HG03280 (cell line): ENCODE data around the gene AMMECR1L.
A peak's percentile ranks its signal among the peaks of the same experiment; 100 is the strongest.

ENCODE experiments used
- ATAC-seq: cut with Tn5 transposase; IDR thresholded peaks from one replicate; pipeline ENCODE4 v1.9.1; 2021; ENCODE audit warnings: mild to moderate bottlenecking, moderate library complexity; ENCODE audit not compliant: unreplicated experiment

Gene AMMECR1L

DNA sequence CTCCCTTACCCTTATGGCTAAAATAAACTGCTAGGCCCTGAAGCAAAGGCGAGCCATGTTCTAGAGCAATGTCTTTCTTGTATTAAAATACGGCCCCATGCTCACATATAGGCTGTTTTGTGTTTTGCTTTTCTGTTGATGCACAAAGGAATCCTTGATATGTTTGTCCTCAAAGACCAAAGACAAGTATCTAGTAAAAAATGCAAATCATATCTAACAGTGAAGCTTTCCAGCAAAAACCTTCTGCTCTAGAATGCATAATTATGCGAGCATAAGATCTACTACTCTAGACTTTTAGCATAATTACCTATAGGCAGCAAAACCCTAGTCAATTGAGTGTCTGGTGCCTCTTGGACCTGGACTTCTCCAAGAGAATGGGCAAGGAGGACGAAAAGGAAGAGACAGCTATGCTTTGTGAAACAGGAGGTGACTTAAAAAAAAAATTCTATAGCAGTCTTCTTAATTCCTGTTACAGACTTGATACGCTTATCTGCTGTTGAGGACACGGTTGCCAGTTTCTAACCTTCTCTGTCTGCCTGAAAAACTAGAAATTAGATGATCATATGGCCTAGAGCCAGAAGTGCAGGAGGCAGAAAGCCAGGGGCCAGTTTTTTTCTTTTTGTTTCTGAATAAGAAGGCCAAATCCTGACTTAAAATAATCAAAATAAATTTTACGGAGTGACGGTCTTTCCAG, 1.5 kb upstream of the AMMECR1L start:
- no peak for ATAC-seq

DNA sequence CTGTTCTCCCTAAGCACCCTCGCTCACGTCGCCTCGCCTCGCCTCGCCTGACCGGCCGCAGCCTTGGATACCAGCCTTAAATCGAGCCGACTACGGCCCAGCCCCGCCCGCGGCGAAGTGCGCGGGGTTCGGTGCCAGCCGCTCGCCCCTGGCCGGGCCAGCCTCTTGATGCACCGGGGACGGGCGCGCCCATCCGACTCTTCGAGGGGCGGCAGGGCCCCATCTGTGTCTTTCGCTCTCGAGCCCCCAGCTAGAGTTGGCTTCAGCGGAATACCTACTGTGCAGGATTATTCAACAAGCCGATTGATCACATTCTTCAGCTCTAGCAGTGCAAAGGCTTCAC, 808 bp upstream of the AMMECR1L start:
- peak; percentile 31 for ATAC-seq

GRCh38 chr2:127884861-127885740, 655 bp downstream of the AMMECR1L start:
- peak; percentile 15 for ATAC-seq

DNA sequence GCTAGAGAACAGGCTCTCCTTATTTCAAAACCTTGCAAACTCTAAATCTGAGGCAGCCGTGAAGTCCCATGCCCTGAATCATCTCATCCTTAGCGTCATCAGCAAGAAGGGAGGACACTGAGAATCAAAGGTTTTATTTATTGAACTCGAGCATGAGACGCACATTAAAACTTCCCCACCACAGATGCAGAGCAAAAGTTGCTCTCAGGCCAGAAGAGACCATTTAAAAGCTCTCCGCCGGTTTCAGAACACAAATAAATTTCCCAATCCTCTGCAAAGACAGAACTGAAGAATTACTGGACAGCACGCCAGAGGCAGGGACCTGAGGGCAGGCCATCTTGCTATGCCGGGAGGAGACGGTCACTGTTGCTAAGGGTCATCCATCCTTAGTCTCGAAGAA, 1.3 kb downstream of the AMMECR1L start:
- no peak for ATAC-seq

DNA sequence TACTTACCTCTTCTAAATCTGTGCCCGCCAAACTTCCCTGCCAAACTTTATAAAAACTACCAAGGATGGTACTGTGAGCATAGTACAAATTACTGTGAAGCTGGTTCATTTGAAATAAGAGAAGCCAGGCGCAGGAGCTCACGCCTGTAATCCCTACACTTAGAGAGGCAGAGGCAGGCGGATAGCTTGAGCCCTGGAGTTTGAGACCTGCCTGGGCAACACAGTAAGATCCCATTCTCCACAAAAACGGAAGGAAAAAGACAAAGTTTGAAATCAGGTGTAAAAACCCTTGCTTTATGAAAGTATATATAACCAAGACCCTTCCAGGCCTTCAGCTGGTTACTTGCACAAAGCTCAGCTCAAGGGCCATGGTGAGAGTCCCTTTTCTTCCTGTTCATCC, 5.9 kb downstream of the AMMECR1L start:
- no peak for ATAC-seq

DNA sequence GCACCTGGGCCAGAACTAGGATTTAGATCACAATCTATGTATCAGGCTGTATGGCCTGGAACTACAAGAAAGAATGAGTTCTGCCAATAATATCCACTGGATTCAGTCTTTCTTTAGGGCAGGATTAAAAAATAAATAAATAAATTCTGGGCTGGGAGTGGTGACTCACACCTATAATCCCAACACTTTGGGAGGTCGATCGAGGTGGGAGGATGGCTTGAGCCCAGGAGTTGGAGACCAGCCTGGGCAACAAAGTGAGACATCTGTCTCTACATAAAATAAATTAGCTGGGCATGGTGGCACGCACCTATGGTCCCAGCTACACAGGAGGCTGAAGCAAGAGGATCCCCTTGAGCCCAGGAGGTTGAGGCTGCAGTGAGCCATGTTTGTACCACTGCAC, 8.1 kb downstream of the AMMECR1L start:
- no peak for ATAC-seq

- no peak for ATAC-seq
Measured at GRCh38 chr2:127877136-127877535, 8.6 kb downstream of the AMMECR1L start.

- ATAC-seq, result no peak
Measured at GRCh38 chr2:127874378-127875269, 11.1 kb downstream of the AMMECR1L start.

DNA sequence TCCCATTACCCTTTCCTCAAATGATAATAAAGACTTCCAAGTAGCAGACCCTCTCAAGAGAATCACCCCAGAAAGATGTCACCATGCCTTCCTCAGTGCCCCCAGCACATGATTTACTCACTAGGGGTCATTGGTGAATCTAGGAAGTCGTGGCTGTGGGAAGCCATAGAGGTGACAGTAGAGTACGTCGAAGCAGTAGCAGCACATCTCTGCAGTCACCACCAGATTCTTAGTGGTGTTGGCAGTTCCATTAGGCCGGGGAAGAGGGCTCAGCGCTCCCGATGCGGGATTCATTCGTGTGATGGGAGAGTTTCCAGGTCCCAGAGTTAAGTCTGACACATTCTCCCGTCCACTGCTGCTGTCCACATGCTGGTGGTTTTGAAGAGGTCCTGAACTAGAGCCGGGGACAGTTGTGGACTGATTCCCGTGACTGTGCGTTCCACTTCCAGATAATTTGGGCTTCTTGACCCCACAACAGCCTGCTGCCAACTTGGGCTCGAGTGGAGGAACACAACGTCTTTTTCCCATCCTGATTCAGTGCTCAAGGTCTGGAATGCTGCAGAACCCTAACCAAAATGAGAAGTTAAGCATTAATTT, 12.0 kb downstream of the AMMECR1L start:
- no peak for ATAC-seq

GRCh38 chr2:127872354-127872753, 13.4 kb downstream of the AMMECR1L start:
- no peak for ATAC-seq

GRCh38 chr2:127865926-127866325, 19.8 kb downstream of the AMMECR1L start:
- ATAC-seq, result no peak

GRCh38 chr2:127864877-127865276, 20.9 kb downstream of the AMMECR1L start:
- no peak for ATAC-seq

DNA sequence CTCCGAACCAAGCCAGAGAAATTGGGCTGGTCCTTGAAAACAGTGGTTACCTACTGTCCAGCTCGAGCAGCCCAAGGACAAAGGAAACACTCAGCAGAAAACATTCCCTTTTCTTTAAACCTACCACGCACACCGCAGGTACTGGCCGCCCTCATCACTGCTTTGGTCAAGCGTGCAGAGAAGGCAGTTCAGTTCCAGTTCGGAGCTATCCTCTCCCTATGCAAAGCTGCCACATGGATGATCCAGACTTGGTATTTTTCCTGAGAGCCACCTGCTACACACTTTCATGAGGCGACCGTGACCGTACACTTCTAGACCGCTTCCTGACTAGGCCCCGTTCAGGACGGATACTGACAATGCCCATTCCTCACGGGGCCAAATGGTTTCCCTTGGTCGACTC, 23.5 kb downstream of the AMMECR1L start:
- ATAC-seq, result no peak

DNA sequence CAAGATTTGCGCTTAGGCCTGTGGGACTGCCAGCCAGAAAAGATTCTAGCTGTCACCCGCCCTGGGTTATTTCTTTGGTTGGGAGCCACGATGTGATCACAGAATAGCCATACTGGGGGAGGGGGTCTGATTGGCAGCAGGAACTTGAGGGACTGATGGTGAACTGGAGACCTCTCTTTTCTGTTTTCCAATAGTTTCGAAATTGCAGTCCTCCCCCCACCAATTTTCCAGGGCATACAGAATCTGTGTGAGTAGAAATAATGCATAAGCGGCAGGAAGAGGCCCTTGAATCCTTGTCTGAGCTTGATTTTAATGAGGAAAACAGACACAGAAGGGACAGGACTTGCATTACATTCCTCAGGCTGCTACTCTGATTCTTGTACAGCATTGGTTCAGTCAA, 25.6 kb downstream of the AMMECR1L start:
- no peak for ATAC-seq

DNA sequence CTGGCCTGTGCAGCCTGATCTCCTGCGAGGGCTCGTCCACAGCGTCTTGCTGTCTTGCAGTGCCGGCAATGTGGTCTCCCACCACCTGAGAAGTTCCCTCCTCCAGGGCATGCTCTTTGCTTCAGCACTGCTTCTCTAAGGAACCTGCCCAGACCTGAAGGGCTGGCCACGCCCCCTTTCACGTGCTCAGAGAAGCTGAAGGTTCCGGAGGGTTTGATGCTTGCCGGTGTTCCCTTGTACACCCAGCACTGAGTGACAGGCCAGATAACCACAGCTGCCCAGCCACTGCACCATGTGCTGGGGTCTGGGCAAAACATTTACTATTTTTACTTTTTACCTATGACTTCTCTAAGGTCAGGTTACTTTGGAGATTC, 26.1 kb downstream of the AMMECR1L start:
- no peak for ATAC-seq

GRCh38 chr2:127857265-127857808, 28.4 kb downstream of the AMMECR1L start:
- no peak for ATAC-seq

DNA sequence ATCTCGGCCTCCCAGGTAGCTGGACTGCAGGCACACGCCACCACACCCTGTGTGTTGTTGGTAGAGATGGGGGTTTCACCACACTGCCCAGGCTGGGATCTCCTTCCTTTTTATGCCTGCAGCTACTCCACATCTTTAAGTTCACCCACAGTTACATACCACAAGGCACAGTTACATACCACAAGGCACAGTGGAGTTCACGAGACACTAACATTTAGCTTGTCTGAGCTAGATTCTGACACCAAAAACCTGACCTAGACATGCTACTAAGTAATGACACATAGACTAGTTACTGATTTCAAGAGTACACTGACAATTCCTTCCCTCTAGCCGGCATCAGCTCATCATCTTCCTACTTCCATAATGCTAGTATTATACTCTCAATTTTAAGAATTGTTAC, 32.1 kb downstream of the AMMECR1L start:
- no peak for ATAC-seq

DNA sequence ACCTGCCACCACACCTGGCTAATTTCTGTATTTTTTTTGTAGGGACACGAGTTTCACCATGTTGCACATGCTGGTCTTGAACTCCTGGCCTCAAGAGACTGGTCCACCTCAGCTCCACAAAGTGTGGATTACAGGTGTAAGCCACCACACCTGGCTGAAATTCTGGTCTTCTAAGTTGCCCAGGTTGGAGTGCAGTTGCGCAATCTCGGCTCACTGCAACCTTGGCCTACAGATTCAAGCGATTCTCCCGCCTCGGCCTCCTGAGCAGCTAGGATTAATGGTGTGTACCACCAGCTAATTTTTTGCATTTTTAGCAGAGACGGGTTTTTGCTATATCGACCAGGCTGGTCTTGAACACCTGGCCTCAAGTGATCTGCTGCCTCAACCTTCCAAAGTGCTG, 33.4 kb downstream of the AMMECR1L start:
- no peak for ATAC-seq

DNA sequence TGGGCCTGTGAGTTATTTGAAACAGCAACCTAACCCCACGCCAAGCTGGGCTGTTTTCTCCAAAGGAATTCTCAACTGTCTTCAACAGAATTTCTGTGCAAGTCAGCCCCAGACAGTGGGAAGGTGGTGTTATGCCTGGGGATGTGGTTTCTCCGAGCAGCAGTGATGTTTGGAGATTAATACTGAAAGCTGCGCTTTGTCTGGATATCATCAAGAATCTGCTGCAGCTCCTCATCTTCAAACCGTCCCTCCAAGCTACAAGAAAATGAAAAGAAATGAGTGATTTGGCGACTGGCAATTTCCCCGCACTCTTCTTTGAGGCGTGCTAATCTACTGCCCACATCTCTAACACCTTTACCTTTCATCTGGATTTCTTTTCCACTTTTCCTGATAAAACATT, 37.8 kb downstream of the AMMECR1L start:
- no peak for ATAC-seq

DNA sequence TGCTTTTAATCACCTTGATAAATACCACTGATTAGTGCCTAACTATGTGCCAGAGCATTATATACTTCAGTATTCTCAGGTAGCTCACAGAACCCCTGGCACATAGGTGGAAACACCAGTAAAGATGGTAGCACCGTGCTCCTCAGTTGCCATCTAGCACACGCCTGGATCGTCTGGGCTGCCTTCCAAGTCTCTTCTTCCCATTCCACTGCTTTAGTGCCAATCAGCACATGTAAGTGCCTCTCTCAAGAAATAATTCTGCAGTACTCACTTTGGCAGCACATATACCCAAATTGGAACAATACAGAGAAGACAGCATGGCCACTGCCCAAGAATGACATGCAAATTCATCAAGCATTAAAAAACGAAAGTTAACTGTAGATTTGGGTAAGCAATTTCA, 40.8 kb downstream of the AMMECR1L start:
- no peak for ATAC-seq

DNA sequence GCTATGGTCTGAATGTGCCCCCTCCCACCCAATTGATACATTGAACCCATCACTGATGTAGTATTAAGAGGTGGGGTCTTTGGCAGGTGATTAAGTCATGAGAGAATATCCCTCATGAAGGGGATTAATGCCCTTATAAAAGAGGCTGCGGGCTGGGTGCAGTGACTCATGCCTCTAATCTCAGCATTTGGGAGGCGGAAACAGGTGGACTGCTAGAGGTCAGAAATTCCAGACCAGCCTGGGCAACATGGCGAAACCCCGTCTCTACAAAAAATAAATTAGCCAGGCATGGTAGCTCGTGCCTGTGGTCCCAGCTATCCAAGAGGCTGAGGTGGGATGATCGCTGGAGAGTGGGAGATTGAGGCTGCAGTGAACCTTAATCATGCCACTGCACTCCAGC, 42.1 kb downstream of the AMMECR1L start:
- no peak for ATAC-seq
